IMR-90 (cell line): ENCODE data around the gene GMPR. TPM values are rescaled to one million over a fixed set of nuclear protein-coding genes. Genes with fewer than 3 reads are reported as not detected.

Experiments used
- ATAC-seq: fragments of 200-7000 bp; cut with Tn5 transposase; 2 replicates; pipeline ENCODE4 v1.9.1; 2020; ENCODE audit warnings: low read depth, mild to moderate bottlenecking, moderate library complexity
- BruUV-seq: library from RNA; stranded (reverse); fragments of 400-500 nt; replicated peaks from 2 replicates; lab custom pipeline; 2021; lab: Mats Ljungman, UMichigan
- CTCF ChIA-PET: fragments of 300-600 bp; formaldehyde crosslinking; extraction: SDS; loops from one replicate; lab custom pipeline; 2021; ENCODE audit warnings: antibody characterized with exemption; lab: Yijun Ruan, JAX
- POLR2A ChIA-PET: fragments of 300-600 bp; sonication (Branson Sonifier 250); formaldehyde crosslinking; loops from one replicate; lab custom pipeline; 2022; ENCODE audit warnings: antibody characterized with exemption; ENCODE audit not compliant: unreplicated experiment; lab: Charles Lee
- DNase-seq: peaks from one replicate; pipeline ENCODE4 v3.0.0; 2013
- H2AFZ ChIP-seq: replicated peaks from 2 replicates; pipeline ENCODE3; 2013; ENCODE audit warnings: low read length, mild to moderate bottlenecking; ENCODE audit not compliant: poor library complexity
- H2AK5ac ChIP-seq: 2 replicates; pipeline ENCODE4 v1.6.1; 2013; ENCODE audit warnings: low read depth, low read length, inconsistent platforms
- H2AK9ac ChIP-seq: replicated peaks from 2 replicates; pipeline ENCODE3; 2013; ENCODE audit warnings: mild to moderate bottlenecking, low read depth, low read length, moderate library complexity; ENCODE audit not compliant: poor library complexity
- H2BK120ac ChIP-seq: 2 replicates; pipeline ENCODE4 v1.6.1; 2013; ENCODE audit warnings: low read depth, low read length, inconsistent platforms
- H2BK15ac ChIP-seq: 3 replicates; pipeline ENCODE4 v1.6.1; 2013; ENCODE audit warnings: low read depth, low read length, inconsistent platforms
- H2BK20ac ChIP-seq: 2 replicates; pipeline ENCODE4 v1.6.1; 2013; ENCODE audit warnings: low read depth, mild to moderate bottlenecking, inconsistent platforms, low read length, moderate library complexity
- H2BK5ac ChIP-seq: 2 replicates; pipeline ENCODE4 v1.6.1; 2013; ENCODE audit warnings: mild to moderate bottlenecking, low read depth, low read length, inconsistent platforms; ENCODE audit not compliant: poor library complexity, severe bottlenecking
- H3K14ac ChIP-seq: replicated peaks from 2 replicates; pipeline ENCODE4 v1.6.1; 2013; ENCODE audit warnings: low read depth, low read length, inconsistent platforms
- H3K18ac ChIP-seq: 2 replicates; pipeline ENCODE4 v1.6.1; 2013; ENCODE audit warnings: low read depth, low read length, control low read depth
- H3K23ac ChIP-seq: 2 replicates; pipeline ENCODE4 v1.6.1; 2013; ENCODE audit warnings: low read depth, low read length, inconsistent platforms
- H3K27ac ChIP-seq: 2 replicates; pipeline ENCODE4 v1.5.1; 2013; ENCODE audit warnings: mild to moderate bottlenecking, control low read depth, low read length; ENCODE audit not compliant: insufficient read depth
- H3K27me3 ChIP-seq: 2 replicates; pipeline ENCODE4 v1.6.1; 2013; ENCODE audit warnings: low read length; ENCODE audit not compliant: control insufficient read depth, insufficient read depth
- H3K36me3 ChIP-seq: 2 replicates; pipeline ENCODE4 v1.6.1; 2013; ENCODE audit warnings: low read length, mixed read lengths; ENCODE audit not compliant: control insufficient read depth, insufficient read depth
- H3K4ac ChIP-seq: 2 replicates; pipeline ENCODE4 v1.6.1; 2013; ENCODE audit warnings: low read depth, low read length, inconsistent platforms
- H3K4me1 ChIP-seq: 2 replicates; pipeline ENCODE4 v1.6.1; 2013; ENCODE audit warnings: low read length, mixed read lengths; ENCODE audit not compliant: control insufficient read depth, insufficient read depth
- H3K4me2 ChIP-seq: 2 replicates; pipeline ENCODE4 v1.6.1; 2013; ENCODE audit warnings: low read depth, mild to moderate bottlenecking, control low read depth, low read length, moderate library complexity
- H3K4me3 ChIP-seq: 2 replicates; pipeline ENCODE4 v1.5.1; 2013; ENCODE audit warnings: low read depth, mild to moderate bottlenecking, control low read depth, low read length, moderate library complexity; ENCODE audit not compliant: insufficient read depth
- H3K56ac ChIP-seq: 2 replicates; pipeline ENCODE4 v1.6.1; 2013; ENCODE audit warnings: low read length, inconsistent platforms; ENCODE audit not compliant: insufficient read depth; ENCODE audit errors: extremely low read depth
- H3K79me1 ChIP-seq, 2 experiments: 2 replicates each; pipeline ENCODE4 v1.6.1; 2013; ENCODE audit warnings: low read length in 2 of 2, inconsistent platforms in 1 of 2, low read depth in 1 of 2
- H3K9ac ChIP-seq: 2 replicates; pipeline ENCODE4 v1.6.1; 2013; ENCODE audit warnings: low read depth, low read length, control low read depth
- H3K9me1 ChIP-seq: 2 replicates; pipeline ENCODE4 v1.6.1; 2013; ENCODE audit warnings: low read length, inconsistent platforms; ENCODE audit not compliant: insufficient read depth
- H3K9me3 ChIP-seq: 2 replicates; pipeline ENCODE4 v1.6.1; 2013; ENCODE audit warnings: low read length; ENCODE audit not compliant: control insufficient read depth, insufficient read depth
- H4K20me1 ChIP-seq: 2 replicates; pipeline ENCODE4 v1.6.1; 2013; ENCODE audit warnings: low read length, inconsistent platforms; ENCODE audit not compliant: insufficient read depth
- H4K5ac ChIP-seq: 2 replicates; pipeline ENCODE4 v1.6.1; 2013; ENCODE audit warnings: mild to moderate bottlenecking, low read depth, low read length, control low read depth
- H4K8ac ChIP-seq, 2 experiments: 2 replicates each; pipeline ENCODE4 v1.6.1; 2013; ENCODE audit warnings: low read depth in 2 of 2, low read length in 2 of 2, control low read depth in 1 of 2, inconsistent platforms in 1 of 2
- H4K91ac ChIP-seq: 2 replicates; pipeline ENCODE4 v1.6.1; 2013; ENCODE audit warnings: low read depth, low read length, inconsistent platforms; ENCODE audit not compliant: insufficient read depth
- BHLHE40 ChIP-seq: fragments of 150-350 bp; IDR thresholded peaks from 2 replicates; pipeline ENCODE4 v1.6.1; 2016; ENCODE audit warnings: mild to moderate bottlenecking, low read depth, low read length
- MAZ ChIP-seq: IDR thresholded peaks from 2 replicates; pipeline ENCODE4 v1.6.1; 2012; ENCODE audit warnings: low read depth, mild to moderate bottlenecking, low read length, improper control_type of control experiment, moderate library complexity, borderline replicate concordance
- WGBS, 2 experiments: methylation state at CpG; one replicate each; pipeline versions ENCODE4 v1.1.5 to v1.1.7; 2013; ENCODE audit warnings: missing lambda C conversion rate in 2 of 2; ENCODE audit not compliant: insufficient read length in 1 of 2; ENCODE audit errors: extremely low coverage in 2 of 2; 5-methylcytosine and 5-hydroxymethylcytosine counted together
- dilution Hi-C: fragments of 300-500 bp; cut with HindIII; formaldehyde crosslinking; loops from one replicate; pipeline ENCODE4 v1.14.3; 2018; ENCODE audit warnings: low sequenced_read_pairs; ENCODE audit not compliant: unreplicated experiment
- in situ Hi-C: fragments of 300-500 bp; cut with MboI; formaldehyde crosslinking; loops from 3 replicates; pipeline ENCODE4 v1.14.3; 2019; ENCODE audit warnings: low sequenced_read_pairs, inconsistent platforms, mixed read lengths
- intact Hi-C: fragments of 100-400 bp; cut with micrococcal nuclease; formaldehyde crosslinking; loops from 2 replicates; pipeline ENCODE4 v1.10.0; 2022
- polyA plus RNA-seq, 3 experiments: library from polyadenylated mRNA; depleted of rRNA; stranded (reverse); fragments of >200 nt; gene quantifications; 2 replicates each; pipeline ENCODE4 v1.2.3, GENCODE V29; 2012; ENCODE audit warnings: low replicate concordance in 1 of 3
- total RNA-seq: library from RNA; depleted of rRNA; stranded (reverse); fragments of >200 nt; gene quantifications from 2 replicates; pipeline ENCODE4 v1.2.3, GENCODE V29; 2012

Gene GMPR
- total and polyA plus RNA-seq, 2 of the 4 experiments (the other 2 are of a cell fraction) = 6.3 to 8.6 TPM

GRCh38 chr6:16273256-16273655 lies 34.9 kb downstream of the GMPR start:
- Histone ChIP-seq H3K27me3 (no peaks in the 10 kb centered on the region), H2AK5ac (no peak overlapping the region), H3K27ac (no peak overlapping the region), H3K4ac (0 out of 2 replicates have a peak overlapping the region, but pooled peaks have one; percentile 16), H3K18ac (no peak overlapping the region), H2BK15ac (no peak overlapping the region), H3K9me1 (peaks cover 20% of the 10 kb centered on the region), H3K14ac (0 out of 2 replicates have a peak overlapping the region, but pooled peaks have one; percentile 52), H3K56ac (no peak overlapping the region), H3K36me3 (no peaks in the 10 kb centered on the region), H2AK9ac (no peak overlapping the region), H4K8ac (no peak overlapping the region), H2AFZ (peak overlapping the region; percentile 59), H4K91ac (no peak overlapping the region), H3K9me3 (no peaks in the 10 kb centered on the region), H3K4me3 (no peak overlapping the region), H3K79me1 (peaks cover 0 to 3% of the 10 kb centered on the region in 2 experiments; a peak in 1 of 4 replicates), H3K23ac (peak overlapping the region; percentile 41; the same call in 1 of the 2 replicates), H3K9ac (no peak overlapping the region), H2BK5ac (no peak overlapping the region), H2BK20ac (no peak overlapping the region), H4K20me1 (no peaks in the 10 kb centered on the region), H2BK120ac (no peak overlapping the region), H3K4me1 (peaks cover 14% of the 10 kb centered on the region), H4K5ac (no peak overlapping the region), H3K4me2 (no peak overlapping the region)
- intact Hi-C loops = no loop called here
- dilution Hi-C loops = no loop called here
- CTCF ChIA-PET = interaction anchor here (1.7 kb wide), 1 partner anchor 13 kb away, joined by 4 read pairs; no protein-coding TSS in a partner anchor
- WGBS, 2 experiments = no CpG with 5 or more reads among the region's 1 CpG
- TF ChIP-seq MAZ (no peak), BHLHE40 (peak; percentile 61; the same call in 1 of the 2 replicates)
- POLR2A ChIA-PET = no interaction called here
- BruUV-seq = no TSS peak
- ATAC-seq = peak; percentile 31
- in situ Hi-C loops = no loop called here
- peak; percentile 61 for DNase-seq
